A549 (cell line): ENCODE results near the gene ADAMTS20.

Experiments used
- EP300 ChIP-seq, 2 experiments: fragments of >200 bp; sonication (Bioruptor Twin); formaldehyde crosslinking; IDR thresholded peaks; 2 replicates in 1 of 2; 3 replicates in 1 of 2; pipeline ENCODE4 v1.6.1; 2016 to 2017
- ESRRA ChIP-seq: fragments of 150-350 bp; IDR thresholded peaks from 2 replicates; pipeline ENCODE4 v1.6.1; 2014; ENCODE audit warnings: mild to moderate bottlenecking, low read length, borderline replicate concordance
- FOSB ChIP-seq: fragments of 250-450 bp; sonication (Bioruptor Pico); IDR thresholded peaks from 2 replicates; pipeline ENCODE4 v1.5.0; 2020; ENCODE audit warnings: mild to moderate bottlenecking, moderate library complexity
- POLR2A ChIP-seq: IDR thresholded peaks from 2 replicates; pipeline ENCODE4 v1.6.1; 2012; ENCODE audit warnings: mild to moderate bottlenecking, low read length
- SMC3 ChIP-seq: fragments of >200 bp; sonication (Bioruptor Twin); formaldehyde crosslinking; IDR thresholded peaks from 3 replicates; pipeline ENCODE4 v1.6.1; 2018; ENCODE audit warnings: inconsistent platforms
- TFCP2L1 ChIP-seq: fragments of 250-450 bp; sonication (Bioruptor Pico); IDR thresholded peaks from 2 replicates; pipeline ENCODE4 v1.5.0; 2021; ENCODE audit warnings: mild to moderate bottlenecking
- TF ChIP-seq, protein P1 (sequence below): fragments of >200 bp; sonication (Bioruptor Twin); formaldehyde crosslinking; IDR thresholded peaks from 3 replicates; pipeline ENCODE4 v1.5.1; 2016
- TF ChIP-seq, protein P2 (sequence below): fragments of 250-450 bp; sonication (Bioruptor Pico); IDR thresholded peaks from 2 replicates; pipeline ENCODE4 v1.5.0; 2021; ENCODE audit warnings: mild to moderate bottlenecking, moderate library complexity, borderline replicate concordance
- TF ChIP-seq, protein P3 (sequence below): fragments of 200-600 bp; sonication (generic); IDR thresholded peaks from 2 replicates; pipeline ENCODE4 v1.6.1; 2016; ENCODE audit warnings: antibody characterized with exemption, mild to moderate bottlenecking, moderate library complexity

DNA sequence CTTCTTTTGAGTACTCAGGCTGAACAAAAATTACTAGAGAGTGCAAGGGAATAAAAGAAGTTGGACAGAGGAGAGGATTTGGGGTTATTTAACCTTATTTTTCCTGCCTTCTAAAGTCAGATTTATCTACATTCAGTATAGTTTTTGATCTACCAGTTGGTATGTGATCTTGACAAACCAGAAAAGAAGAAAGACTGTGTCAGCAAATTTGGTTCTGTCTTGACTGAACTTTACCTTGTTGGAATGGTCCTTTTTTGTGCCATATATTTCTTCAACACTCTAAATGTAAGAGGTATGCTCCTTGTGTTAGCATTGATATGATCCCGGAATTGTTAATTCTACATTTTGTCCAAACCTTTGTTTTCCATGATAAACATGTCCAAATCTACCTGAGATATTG lies 47.7 kb upstream of the ADAMTS20 start:
- TF ChIP-seq, protein P1, sequence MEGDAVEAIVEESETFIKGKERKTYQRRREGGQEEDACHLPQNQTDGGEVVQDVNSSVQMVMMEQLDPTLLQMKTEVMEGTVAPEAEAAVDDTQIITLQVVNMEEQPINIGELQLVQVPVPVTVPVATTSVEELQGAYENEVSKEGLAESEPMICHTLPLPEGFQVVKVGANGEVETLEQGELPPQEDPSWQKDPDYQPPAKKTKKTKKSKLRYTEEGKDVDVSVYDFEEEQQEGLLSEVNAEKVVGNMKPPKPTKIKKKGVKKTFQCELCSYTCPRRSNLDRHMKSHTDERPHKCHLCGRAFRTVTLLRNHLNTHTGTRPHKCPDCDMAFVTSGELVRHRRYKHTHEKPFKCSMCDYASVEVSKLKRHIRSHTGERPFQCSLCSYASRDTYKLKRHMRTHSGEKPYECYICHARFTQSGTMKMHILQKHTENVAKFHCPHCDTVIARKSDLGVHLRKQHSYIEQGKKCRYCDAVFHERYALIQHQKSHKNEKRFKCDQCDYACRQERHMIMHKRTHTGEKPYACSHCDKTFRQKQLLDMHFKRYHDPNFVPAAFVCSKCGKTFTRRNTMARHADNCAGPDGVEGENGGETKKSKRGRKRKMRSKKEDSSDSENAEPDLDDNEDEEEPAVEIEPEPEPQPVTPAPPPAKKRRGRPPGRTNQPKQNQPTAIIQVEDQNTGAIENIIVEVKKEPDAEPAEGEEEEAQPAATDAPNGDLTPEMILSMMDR: no peak
- TF ChIP-seq, protein P2, sequence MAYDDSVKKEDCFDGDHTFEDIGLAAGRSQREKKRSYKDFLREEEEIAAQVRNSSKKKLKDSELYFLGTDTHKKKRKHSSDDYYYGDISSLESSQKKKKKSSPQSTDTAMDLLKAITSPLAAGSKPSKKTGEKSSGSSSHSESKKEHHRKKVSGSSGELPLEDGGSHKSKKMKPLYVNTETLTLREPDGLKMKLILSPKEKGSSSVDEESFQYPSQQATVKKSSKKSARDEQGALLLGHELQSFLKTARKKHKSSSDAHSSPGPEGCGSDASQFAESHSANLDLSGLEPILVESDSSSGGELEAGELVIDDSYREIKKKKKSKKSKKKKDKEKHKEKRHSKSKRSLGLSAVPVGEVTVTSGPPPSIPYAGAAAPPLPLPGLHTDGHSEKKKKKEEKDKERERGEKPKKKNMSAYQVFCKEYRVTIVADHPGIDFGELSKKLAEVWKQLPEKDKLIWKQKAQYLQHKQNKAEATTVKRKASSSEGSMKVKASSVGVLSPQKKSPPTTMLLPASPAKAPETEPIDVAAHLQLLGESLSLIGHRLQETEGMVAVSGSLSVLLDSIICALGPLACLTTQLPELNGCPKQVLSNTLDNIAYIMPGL (CRISPR knock-in tag): no peak
- TF ChIP-seq FOSB (CRISPR knock-in tag) (no peak), EP300 (IDR thresholded peaks at IDR 0.05) (no peak), POLR2A (no peak), ESRRA (no peak), SMC3 (no peak), TFCP2L1 (CRISPR knock-in tag) (no peak)
- TF ChIP-seq, protein P3, sequence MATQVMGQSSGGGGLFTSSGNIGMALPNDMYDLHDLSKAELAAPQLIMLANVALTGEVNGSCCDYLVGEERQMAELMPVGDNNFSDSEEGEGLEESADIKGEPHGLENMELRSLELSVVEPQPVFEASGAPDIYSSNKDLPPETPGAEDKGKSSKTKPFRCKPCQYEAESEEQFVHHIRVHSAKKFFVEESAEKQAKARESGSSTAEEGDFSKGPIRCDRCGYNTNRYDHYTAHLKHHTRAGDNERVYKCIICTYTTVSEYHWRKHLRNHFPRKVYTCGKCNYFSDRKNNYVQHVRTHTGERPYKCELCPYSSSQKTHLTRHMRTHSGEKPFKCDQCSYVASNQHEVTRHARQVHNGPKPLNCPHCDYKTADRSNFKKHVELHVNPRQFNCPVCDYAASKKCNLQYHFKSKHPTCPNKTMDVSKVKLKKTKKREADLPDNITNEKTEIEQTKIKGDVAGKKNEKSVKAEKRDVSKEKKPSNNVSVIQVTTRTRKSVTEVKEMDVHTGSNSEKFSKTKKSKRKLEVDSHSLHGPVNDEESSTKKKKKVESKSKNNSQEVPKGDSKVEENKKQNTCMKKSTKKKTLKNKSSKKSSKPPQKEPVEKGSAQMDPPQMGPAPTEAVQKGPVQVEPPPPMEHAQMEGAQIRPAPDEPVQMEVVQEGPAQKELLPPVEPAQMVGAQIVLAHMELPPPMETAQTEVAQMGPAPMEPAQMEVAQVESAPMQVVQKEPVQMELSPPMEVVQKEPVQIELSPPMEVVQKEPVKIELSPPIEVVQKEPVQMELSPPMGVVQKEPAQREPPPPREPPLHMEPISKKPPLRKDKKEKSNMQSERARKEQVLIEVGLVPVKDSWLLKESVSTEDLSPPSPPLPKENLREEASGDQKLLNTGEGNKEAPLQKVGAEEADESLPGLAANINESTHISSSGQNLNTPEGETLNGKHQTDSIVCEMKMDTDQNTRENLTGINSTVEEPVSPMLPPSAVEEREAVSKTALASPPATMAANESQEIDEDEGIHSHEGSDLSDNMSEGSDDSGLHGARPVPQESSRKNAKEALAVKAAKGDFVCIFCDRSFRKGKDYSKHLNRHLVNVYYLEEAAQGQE: no peak
